GM12865 (cell line): ENCODE results near the gene TWF2.
A peak's percentile ranks its signal among the peaks of the same experiment; 100 is the strongest.

Experiments
- DNase-seq: peaks from one replicate; pipeline ENCODE4 v3.0.0; 2010; ENCODE audit warnings: low read depth
- H3K4me3 ChIP-seq: 2 replicates; pipeline ENCODE4 v1.5.1; 2011; ENCODE audit warnings: mild to moderate bottlenecking, low read depth, low read length, control low read depth
- CTCF ChIP-seq: IDR thresholded peaks from 2 replicates; pipeline ENCODE4 v1.5.1; 2011; ENCODE audit warnings: low read length, control low read depth, low read depth, inconsistent platforms; ENCODE audit not compliant: insufficient read depth; ENCODE audit errors: missing control alignments

TWF2 gene

GRCh38 chr3:52197842-52198625, 40.9 kb downstream of the TWF2 start, which contains the start of gene ALAS1:
Gene ALAS1 (plus strand): TSS chr3:52198160. CDS start chr3:52199242, 1,082 bp downstream.
- peak; percentile 95 for DNase-seq
- TF ChIP-seq CTCF = no peak
- peak within 1 kb of the TSS; percentile 82 for H3K4me3 ChIP-seq

- peak overlapping the region; percentile 82 for H3K4me3 ChIP-seq
- no peak for DNase-seq
- TF ChIP-seq CTCF = no peak
These were observed 41.5 kb downstream of the TWF2 start for GRCh38 chr3:52197499-52197841.

- no peak for TF ChIP-seq CTCF
- no peak overlapping the region for H3K4me3 ChIP-seq
- no peak for DNase-seq
These were observed 42.0 kb downstream of the TWF2 start for GRCh38 chr3:52196977-52197376.

GRCh38 chr3:52195823-52196331, 43.1 kb downstream of the TWF2 start:
- no peak for DNase-seq
- H3K4me3 ChIP-seq = no peak overlapping the region
- no peak for TF ChIP-seq CTCF

GRCh38 chr3:52195291-52195597, 43.7 kb downstream of the TWF2 start:
- no peak for TF ChIP-seq CTCF
- no peak for DNase-seq
- H3K4me3 ChIP-seq = no peak overlapping the region

GRCh38 chr3:52194485-52195290, 44.3 kb downstream of the TWF2 start:
- H3K4me3 ChIP-seq = no peak overlapping the region
- DNase-seq = no peak
- no peak for TF ChIP-seq CTCF
